ENCODE results near the gene SLC4A1AP.

DNA sequence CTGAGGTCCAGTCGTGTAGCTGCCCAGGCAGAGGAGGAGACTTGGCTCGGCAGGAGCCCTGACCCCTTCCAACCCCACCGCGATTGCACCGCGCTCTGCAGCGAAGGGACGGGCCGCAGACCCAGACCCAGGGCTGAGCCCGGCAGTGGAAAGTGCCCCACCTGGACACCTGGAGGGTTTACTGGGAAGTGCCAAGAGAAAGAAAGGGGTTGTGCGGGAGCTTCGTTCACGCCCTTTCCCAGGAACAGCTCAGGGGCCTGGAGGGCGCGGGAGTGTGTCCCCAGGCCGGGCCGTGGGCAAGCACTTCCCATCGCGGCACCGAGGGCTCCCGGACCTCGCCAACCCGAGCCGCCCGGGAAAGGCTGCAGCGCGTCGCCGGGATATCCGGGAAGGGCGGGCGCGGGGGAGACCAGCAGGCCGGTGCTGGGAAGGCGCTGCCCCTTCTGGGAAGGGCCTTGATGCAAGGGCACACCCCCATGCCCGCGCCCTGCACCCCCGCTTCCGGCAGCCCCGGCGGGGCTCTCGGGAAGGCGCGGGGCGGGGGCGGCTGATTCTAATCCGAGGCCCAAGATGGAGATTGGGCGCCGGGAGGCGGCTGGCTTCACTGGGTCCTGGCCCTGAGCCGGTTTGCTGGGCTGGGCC lies 71.7 kb downstream of the SLC4A1AP start:
- TF ChIP-seq REST (IDR thresholded peaks at IDR 0.05; ENCODE audit: unreplicated experiment), result no peak
- TF ChIP-seq, protein P1, sequence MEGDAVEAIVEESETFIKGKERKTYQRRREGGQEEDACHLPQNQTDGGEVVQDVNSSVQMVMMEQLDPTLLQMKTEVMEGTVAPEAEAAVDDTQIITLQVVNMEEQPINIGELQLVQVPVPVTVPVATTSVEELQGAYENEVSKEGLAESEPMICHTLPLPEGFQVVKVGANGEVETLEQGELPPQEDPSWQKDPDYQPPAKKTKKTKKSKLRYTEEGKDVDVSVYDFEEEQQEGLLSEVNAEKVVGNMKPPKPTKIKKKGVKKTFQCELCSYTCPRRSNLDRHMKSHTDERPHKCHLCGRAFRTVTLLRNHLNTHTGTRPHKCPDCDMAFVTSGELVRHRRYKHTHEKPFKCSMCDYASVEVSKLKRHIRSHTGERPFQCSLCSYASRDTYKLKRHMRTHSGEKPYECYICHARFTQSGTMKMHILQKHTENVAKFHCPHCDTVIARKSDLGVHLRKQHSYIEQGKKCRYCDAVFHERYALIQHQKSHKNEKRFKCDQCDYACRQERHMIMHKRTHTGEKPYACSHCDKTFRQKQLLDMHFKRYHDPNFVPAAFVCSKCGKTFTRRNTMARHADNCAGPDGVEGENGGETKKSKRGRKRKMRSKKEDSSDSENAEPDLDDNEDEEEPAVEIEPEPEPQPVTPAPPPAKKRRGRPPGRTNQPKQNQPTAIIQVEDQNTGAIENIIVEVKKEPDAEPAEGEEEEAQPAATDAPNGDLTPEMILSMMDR (conservative IDR thresholded peaks at IDR 0.05; ENCODE audit: low read depth in 2 of 2), result 0 out of 4 replicates have a peak, but pooled peaks of 1 of the 2 experiments have one; percentile 12
- TF ChIP-seq CREB1 (CRISPR knock-in tag; IDR thresholded peaks at IDR 0.05; ENCODE audit: low read depth), result 0 out of 2 replicates have a peak, but pooled peaks have one; percentile 18
- TF ChIP-seq EZH2 (IDR thresholded peaks at IDR 0.05; ENCODE audit: low read depth, unreplicated experiment), result no peak
- TF ChIP-seq POLR2AphosphoS5 (IDR thresholded peaks at IDR 0.05; ENCODE audit: low read depth), result peak; percentile 76
- TF ChIP-seq EZH2phosphoT487 (IDR thresholded peaks at IDR 0.05; ENCODE audit: unreplicated experiment), result no peak
- no peak for TF ChIP-seq STAT1 (IDR thresholded peaks at IDR 0.05; ENCODE audit: unreplicated experiment)
- no peak for TF ChIP-seq ZNF331 (CRISPR knock-in tag; IDR thresholded peaks at IDR 0.05; ENCODE audit: low read depth)
- TF ChIP-seq ZNF114 (CRISPR knock-in tag; IDR thresholded peaks at IDR 0.05), result no peak

Measured in GM23338 (cell line).